ENCODE results near the gene NDUFAF3.

The NDUFAF3 gene

DNA sequence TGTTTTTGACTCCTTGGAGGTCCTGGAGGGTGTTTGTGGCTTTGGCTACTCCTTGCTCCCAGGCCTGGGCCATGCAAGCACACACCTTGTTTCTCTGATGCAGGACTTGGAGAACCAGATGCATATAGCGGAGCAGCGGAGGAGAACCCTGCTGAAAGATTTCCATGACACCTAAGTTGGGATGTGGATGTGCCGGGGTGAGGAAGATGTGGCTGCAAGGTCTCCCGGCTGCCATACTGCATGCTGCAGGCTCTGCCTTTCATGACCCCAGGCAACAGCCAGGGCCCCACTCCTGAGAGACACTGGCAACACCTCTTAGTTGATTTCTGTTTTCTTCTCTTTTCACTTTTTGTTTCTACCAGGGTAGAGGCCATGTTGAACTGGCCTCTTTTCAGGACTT, 38.8 kb upstream of the NDUFAF3 start:
- TF ChIP-seq, protein P1, sequence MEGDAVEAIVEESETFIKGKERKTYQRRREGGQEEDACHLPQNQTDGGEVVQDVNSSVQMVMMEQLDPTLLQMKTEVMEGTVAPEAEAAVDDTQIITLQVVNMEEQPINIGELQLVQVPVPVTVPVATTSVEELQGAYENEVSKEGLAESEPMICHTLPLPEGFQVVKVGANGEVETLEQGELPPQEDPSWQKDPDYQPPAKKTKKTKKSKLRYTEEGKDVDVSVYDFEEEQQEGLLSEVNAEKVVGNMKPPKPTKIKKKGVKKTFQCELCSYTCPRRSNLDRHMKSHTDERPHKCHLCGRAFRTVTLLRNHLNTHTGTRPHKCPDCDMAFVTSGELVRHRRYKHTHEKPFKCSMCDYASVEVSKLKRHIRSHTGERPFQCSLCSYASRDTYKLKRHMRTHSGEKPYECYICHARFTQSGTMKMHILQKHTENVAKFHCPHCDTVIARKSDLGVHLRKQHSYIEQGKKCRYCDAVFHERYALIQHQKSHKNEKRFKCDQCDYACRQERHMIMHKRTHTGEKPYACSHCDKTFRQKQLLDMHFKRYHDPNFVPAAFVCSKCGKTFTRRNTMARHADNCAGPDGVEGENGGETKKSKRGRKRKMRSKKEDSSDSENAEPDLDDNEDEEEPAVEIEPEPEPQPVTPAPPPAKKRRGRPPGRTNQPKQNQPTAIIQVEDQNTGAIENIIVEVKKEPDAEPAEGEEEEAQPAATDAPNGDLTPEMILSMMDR (conservative IDR thresholded peaks at IDR 0.05; ENCODE audit: control insufficient read depth, insufficient read depth, low read depth, low read length) = no peak
- no peak overlapping the region for H3K4me3 ChIP-seq (ENCODE audit: control insufficient read depth, low read depth, low read length)
- no peak for DNase-seq (ENCODE audit: low read depth)

DNA sequence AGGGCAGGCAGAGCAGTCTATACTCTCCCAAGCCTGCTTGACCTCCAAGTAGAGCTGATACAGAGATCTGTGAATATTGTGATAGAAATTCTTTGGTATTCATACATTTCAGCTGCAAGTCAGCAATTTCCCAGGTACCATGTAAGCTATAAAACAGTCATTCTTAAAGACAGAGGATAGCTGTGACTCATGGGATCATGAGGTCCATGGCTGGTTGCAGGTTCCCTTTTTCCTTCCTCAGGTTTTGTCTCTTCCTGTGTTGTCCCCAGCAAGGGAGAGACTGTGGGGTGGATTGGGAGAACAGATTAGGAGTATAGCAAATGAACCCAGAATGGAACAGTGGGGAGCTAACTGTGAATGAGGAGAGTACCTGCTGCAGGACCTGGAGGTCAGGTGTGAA, 37.3 kb upstream of the NDUFAF3 start:
- TF ChIP-seq, protein P1 (conservative IDR thresholded peaks at IDR 0.05; ENCODE audit: control insufficient read depth, insufficient read depth, low read depth, low read length) = no peak
- no peak overlapping the region for H3K4me3 ChIP-seq (ENCODE audit: control insufficient read depth, low read depth, low read length)
- DNase-seq (ENCODE audit: low read depth) = no peak

DNA sequence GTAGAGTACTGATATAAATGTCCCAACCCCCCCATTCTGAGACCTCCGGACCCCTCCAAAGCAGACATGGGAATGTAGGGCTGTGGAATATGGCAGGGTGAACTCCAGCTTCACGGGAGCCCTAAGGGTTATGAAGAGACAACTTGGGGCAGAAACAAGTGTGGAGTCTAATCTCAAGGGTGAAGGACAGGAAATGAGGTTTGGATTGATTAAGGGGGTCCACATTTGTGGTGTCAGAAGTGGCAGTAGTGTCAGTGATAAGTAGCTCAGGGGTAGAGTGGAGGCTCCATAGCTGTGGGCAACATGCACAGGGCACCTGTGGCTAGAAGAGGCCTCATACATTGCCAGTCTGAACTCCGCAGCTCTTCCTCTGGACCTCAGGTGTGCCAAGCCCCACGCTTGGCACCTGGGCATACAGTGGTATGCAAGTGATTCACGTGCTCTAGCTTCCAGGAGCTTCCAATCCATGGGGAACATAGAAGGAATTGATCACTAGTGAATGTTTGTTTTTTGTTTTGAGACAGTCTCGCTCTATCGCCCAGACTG, 36.0 kb upstream of the NDUFAF3 start:
- no peak for DNase-seq (ENCODE audit: low read depth)
- TF ChIP-seq, protein P1 (conservative IDR thresholded peaks at IDR 0.05; ENCODE audit: control insufficient read depth, insufficient read depth, low read depth, low read length) = no peak

DNA sequence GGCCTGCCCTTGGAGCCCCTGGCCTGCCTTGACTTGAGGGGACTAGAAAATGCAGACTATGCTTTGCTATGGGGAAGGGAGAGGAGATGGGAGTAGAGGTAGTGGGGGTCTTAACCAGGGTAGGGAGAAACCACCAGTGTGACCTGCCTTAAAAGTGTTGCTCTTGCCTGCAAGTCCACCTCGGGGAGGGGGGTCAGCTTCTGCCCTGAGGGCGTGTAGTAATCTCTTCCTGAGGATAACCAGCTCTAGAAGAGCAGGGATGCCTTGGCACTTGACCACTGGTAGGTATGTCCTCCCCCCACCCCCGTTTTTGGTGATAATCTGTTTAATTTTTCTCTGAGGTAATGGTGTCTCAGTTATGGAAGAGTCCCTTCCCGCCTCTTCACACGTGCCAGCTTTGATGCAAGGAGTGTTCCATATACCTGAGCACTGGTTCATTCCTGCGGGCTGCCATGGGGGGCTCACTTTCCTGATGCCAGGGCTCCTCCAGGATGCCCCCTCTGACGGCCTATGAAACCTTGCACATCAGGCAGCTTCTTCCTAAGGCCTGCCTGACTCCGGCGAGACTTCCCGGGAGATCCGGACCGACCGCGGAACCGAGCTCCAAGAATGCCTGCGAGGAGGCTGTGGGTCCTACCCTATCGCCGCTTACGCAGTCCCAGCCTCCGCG, 32.7 kb upstream of the NDUFAF3 start:
- H3K4me3 ChIP-seq (ENCODE audit: control insufficient read depth, low read depth, low read length) = peak overlapping the region; percentile 67
- no peak for DNase-seq (ENCODE audit: low read depth)
- TF ChIP-seq, protein P1 (conservative IDR thresholded peaks at IDR 0.05; ENCODE audit: control insufficient read depth, insufficient read depth, low read depth, low read length) = no peak

More for the DNA sequence above, 36.0 kb upstream of the NDUFAF3 start:
- no peak overlapping the region for H3K4me3 ChIP-seq (ENCODE audit: control insufficient read depth, low read depth, low read length)

DNA sequence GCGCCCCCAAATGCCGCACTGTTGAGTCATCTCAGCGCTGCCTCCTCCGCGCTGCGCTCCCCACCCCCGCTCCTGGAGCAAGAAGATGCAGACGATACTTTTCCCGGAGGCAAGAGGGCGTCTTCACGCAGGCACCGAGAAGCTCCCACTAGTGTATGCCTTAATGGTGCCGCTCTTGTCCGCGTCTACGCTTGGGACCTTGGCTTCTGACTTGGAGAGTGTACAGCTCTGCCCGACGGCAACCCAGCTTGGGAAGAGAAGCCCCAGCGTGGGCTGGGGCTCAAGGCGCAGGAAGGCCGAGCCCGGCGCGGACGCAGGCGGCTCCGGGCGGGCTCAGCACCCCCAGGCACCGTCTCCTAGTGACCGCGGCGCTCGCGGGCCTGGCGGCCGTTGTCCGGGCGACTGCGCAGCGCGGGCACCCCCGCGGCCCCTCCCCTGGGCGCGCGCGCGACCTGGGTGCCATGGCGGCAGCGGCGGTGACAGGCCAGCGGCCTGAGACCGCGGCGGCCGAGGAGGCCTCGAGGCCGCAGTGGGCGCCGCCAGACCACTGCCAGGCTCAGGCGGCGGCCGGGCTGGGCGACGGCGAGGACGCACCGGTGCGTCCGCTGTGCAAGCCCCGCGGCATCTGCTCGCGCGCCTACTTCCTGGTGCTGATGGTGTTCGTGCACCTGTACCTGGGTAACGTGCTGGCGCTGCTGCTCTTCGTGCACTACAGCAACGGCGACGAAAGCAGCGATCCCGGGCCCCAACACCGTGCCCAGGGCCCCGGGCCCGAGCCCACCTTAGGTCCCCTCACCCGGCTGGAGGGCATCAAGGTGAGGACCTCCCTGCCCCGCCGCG, 31.9 kb upstream of the NDUFAF3 start, which contains the start of gene P4HTM:
Gene P4HTM, plus strand, starts transcription at position 446 of the 840 bp plus-strand sequence. Its CDS starts 16 bp downstream, at position 462.
- peak; percentile 89 for DNase-seq (ENCODE audit: low read depth)
- TF ChIP-seq, protein P1 (conservative IDR thresholded peaks at IDR 0.05; ENCODE audit: control insufficient read depth, insufficient read depth, low read depth, low read length) = peak; percentile 47

DNA sequence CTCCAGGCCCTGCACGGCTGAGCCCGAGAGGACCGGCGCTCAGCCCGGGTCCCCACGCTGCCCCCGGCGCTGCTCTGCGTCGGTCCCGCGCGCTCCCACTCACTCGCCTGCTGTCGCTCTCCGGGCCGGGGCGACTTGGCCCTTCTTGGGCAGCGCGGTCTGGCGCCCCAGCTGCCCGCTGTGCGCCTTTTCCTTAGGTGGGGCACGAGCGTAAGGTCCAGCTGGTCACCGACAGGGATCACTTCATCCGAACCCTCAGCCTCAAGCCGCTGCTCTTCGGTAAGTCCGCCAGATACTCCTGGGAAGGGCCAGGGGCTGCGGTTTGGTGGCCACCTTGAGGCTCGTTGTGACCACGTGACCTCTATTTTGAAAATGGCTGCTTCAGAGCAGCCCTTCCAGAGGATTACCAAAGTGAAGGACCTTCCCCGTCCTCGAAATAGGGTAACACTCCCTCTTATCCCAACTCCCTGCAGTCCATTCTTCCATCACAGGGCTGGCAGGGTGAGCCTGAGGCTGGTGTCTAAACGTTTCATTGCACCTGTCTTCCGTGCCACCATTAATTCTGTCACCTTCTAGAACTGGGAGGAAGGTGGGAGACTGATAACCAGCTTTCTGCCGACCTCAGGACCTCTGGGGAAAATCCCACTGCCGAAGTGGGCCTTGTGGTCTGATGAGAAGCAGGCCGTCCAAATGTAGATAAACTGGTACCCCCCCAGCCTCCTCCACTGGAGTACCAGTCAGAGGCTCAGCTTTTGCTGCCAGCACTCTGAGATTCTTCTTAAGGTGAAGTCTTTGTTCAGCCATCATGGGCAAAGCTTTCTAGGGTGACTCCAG, 31.1 kb upstream of the NDUFAF3 start:
- no peak for DNase-seq (ENCODE audit: low read depth)
- TF ChIP-seq, protein P1 (conservative IDR thresholded peaks at IDR 0.05; ENCODE audit: control insufficient read depth, insufficient read depth, low read depth, low read length) = no peak
- H3K4me3 ChIP-seq (ENCODE audit: control insufficient read depth, low read depth, low read length) = peak overlapping the region; percentile 69

More for the DNA sequence above, 31.9 kb upstream of the NDUFAF3 start, which contains the start of gene P4HTM:
- H3K4me3 ChIP-seq (ENCODE audit: control insufficient read depth, low read depth, low read length) = peak within 1 kb of the TSS; percentile 69

All from fibroblast of mammary gland (primary cell).